Measurements from ENCODE around the gene RAD51B.

GRCh38 chr14:68285421-68286179 lies 466.0 kb downstream of the RAD51B start:
- TF ChIP-seq POLR2A (IDR thresholded peaks at IDR 0.05) (no peak), CTCF (IDR thresholded peaks at IDR 0.05) (no peak)
